Stimulated activated CD8-positive, alpha-beta memory T cell treated with anti-CD3 and anti-CD28 coated beads, Interleukin-4, amount 100 ng/mL, for 48 hours (primary cell): ENCODE data around the gene B4GALT2.

Experiments
- DNase-seq: peaks from one replicate; pipeline ENCODE4 v3.0.0-alpha.2; 2020

The B4GALT2 gene

GRCh38 chr1:43946236-43947060, 32.6 kb upstream of the B4GALT2 start, which contains the start of gene IPO13:
TSS of gene IPO13 (plus strand) at chr1:43946950. CDS start at chr1:43947601, 651 bp downstream.
- DNase-seq, result peak; percentile 96

- no peak for DNase-seq
Measured at GRCh38 chr1:43947061-43947873, 31.7 kb upstream of the B4GALT2 start.

GRCh38 chr1:43947874-43948437, 31.1 kb upstream of the B4GALT2 start:
- no peak for DNase-seq

- DNase-seq, result no peak
Measured at GRCh38 chr1:43949678-43950077, 29.3 kb upstream of the B4GALT2 start.

GRCh38 chr1:43951021-43951985, 27.7 kb upstream of the B4GALT2 start:
- DNase-seq, result no peak

GRCh38 chr1:43952731-43953346, 26.2 kb upstream of the B4GALT2 start:
- no peak for DNase-seq

- no peak for DNase-seq
Measured at GRCh38 chr1:43953361-43953760, 25.6 kb upstream of the B4GALT2 start.

GRCh38 chr1:43954036-43954435, 25.0 kb upstream of the B4GALT2 start:
- DNase-seq, result no peak

GRCh38 chr1:43956234-43956633, 22.8 kb upstream of the B4GALT2 start:
- no peak for DNase-seq

- no peak for DNase-seq
Measured at GRCh38 chr1:43957407-43958040, 21.5 kb upstream of the B4GALT2 start.

- DNase-seq, result no peak
Measured at GRCh38 chr1:43958351-43959255, 20.4 kb upstream of the B4GALT2 start.

- no peak for DNase-seq
Measured at GRCh38 chr1:43960798-43961197, 18.2 kb upstream of the B4GALT2 start.

- no peak for DNase-seq
Measured at GRCh38 chr1:43961692-43962091, 17.3 kb upstream of the B4GALT2 start.

- DNase-seq, result no peak
Measured at GRCh38 chr1:43962324-43962723, 16.7 kb upstream of the B4GALT2 start.

- DNase-seq, result no peak
Measured at GRCh38 chr1:43963006-43963405, 16.0 kb upstream of the B4GALT2 start.

GRCh38 chr1:43963890-43964289, 15.1 kb upstream of the B4GALT2 start:
- DNase-seq, result no peak

GRCh38 chr1:43965316-43965715, 13.7 kb upstream of the B4GALT2 start:
- no peak for DNase-seq

GRCh38 chr1:43968348-43968948, 10.6 kb upstream of the B4GALT2 start:
- DNase-seq, result no peak

- DNase-seq, result no peak
Measured at GRCh38 chr1:43969416-43969745, 9.6 kb upstream of the B4GALT2 start.
